ENCODE results near the gene C14orf132. TPM values are rescaled to one million over a fixed set of nuclear protein-coding genes. Genes with fewer than 3 reads are reported as not detected.
A peak's percentile ranks its signal among the peaks of the same experiment; 100 is the strongest.

Gene C14orf132
- total RNA-seq, 1 donor from 2014 or later = 44.8 TPM

- no peak overlapping the region for H3K4me3 ChIP-seq
- no peaks in the 10 kb centered on the region for H3K27me3 ChIP-seq (ENCODE audit: low read depth)
- H3K27ac ChIP-seq = no peak overlapping the region
- H3K36me3 ChIP-seq = no peaks in the 10 kb centered on the region
- no peak for DNase-seq
- no peak for TF ChIP-seq CTCF (IDR thresholded peaks at IDR 0.05)
- intact Hi-C loops (cut with DNase I) = no loop called here
- no peak for ATAC-seq
- H3K9me3 ChIP-seq = no peaks in the 10 kb centered on the region
- H3K4me1 ChIP-seq = peaks cover 27% of the 10 kb centered on the region
These were observed 55.5 kb downstream of the C14orf132 start for GRCh38 chr14:96094656-96095055.

- Histone ChIP-seq H3K36me3 (no peaks in the 10 kb centered on the region), H3K4me1 (peaks cover 24% of the 10 kb centered on the region), H3K27me3 (ENCODE audit: low read depth) (no peaks in the 10 kb centered on the region), H3K9me3 (no peaks in the 10 kb centered on the region), H3K27ac (no peak overlapping the region), H3K4me3 (no peak overlapping the region)
- ATAC-seq (no peak), DNase-seq (no peak)
- intact Hi-C loops (cut with DNase I) = no loop called here
- TF ChIP-seq CTCF (IDR thresholded peaks at IDR 0.05) = no peak
These were observed 55.9 kb downstream of the C14orf132 start for GRCh38 chr14:96095058-96095457.

GRCh38 chr14:96095581-96096476, 56.7 kb downstream of the C14orf132 start:
- TF ChIP-seq CTCF (IDR thresholded peaks at IDR 0.05) = no peak
- Histone ChIP-seq H3K36me3 (no peaks in the 10 kb centered on the region), H3K27me3 (ENCODE audit: low read depth) (no peaks in the 10 kb centered on the region), H3K4me1 (peaks cover 20% of the 10 kb centered on the region), H3K27ac (peak overlapping the region; percentile 1), H3K4me3 (no peak overlapping the region), H3K9me3 (no peaks in the 10 kb centered on the region)
- ATAC-seq = peak; percentile 50 to 72
- intact Hi-C loops (cut with DNase I) = no loop called here
- no peak for DNase-seq

GRCh38 chr14:96096639-96097610, 57.8 kb downstream of the C14orf132 start:
- Histone ChIP-seq H3K27me3 (ENCODE audit: low read depth) (no peaks in the 10 kb centered on the region), H3K4me3 (no peak overlapping the region), H3K9me3 (no peaks in the 10 kb centered on the region), H3K27ac (no peak overlapping the region), H3K36me3 (no peaks in the 10 kb centered on the region), H3K4me1 (peaks cover 23% of the 10 kb centered on the region)
- ATAC-seq (no peak), DNase-seq (no peak)
- no peak for TF ChIP-seq CTCF (IDR thresholded peaks at IDR 0.05)
- intact Hi-C loops (cut with DNase I) = no loop called here

GRCh38 chr14:96097752-96098151, 58.6 kb downstream of the C14orf132 start:
- DNase-seq (no peak), ATAC-seq (no peak)
- no peak overlapping the region for H3K27ac ChIP-seq
- intact Hi-C loops (cut with DNase I) = no loop called here
- no peaks in the 10 kb centered on the region for H3K36me3 ChIP-seq
- H3K4me1 ChIP-seq = peaks cover 23% of the 10 kb centered on the region
- H3K4me3 ChIP-seq = no peak overlapping the region
- no peak for TF ChIP-seq CTCF (IDR thresholded peaks at IDR 0.05)
- H3K27me3 ChIP-seq (ENCODE audit: low read depth) = no peaks in the 10 kb centered on the region
- H3K9me3 ChIP-seq = no peaks in the 10 kb centered on the region

Data from lower lobe of right lung (tissue), 2 donors.